ENCODE measurements around the gene SSC4D. TPM values are rescaled to one million over a fixed set of nuclear protein-coding genes. Genes with fewer than 3 reads are reported as not detected.

SSC4D gene
- total RNA-seq, 1 experiment from 2014 or later, result 18.1 TPM

GRCh38 chr7:76427635-76428034 is 18.1 kb upstream of the SSC4D start:
- ChIA-PET CTCF (interaction anchor here (1.4 kb wide), 1 partner anchor 17 kb away, joined by 5 read pairs; the partner anchor contains the start of gene SSC4D), POLR2A (no interaction called here)
- Mint-ChIP-seq H3K4me1 (peaks cover 32% of the 10 kb centered on the region), H3K27ac (no peak overlapping the region), H3K36me3 (no peaks in the 10 kb centered on the region), H3K9me3 (no peaks in the 10 kb centered on the region), H3K27me3 (ENCODE audit: low read depth) (no peaks in the 10 kb centered on the region; the same call in 1 of the 2 replicates), H3K4me3 (no peak overlapping the region)
- no peak for TF ChIP-seq ZNF263 (CRISPR knock-in tag; IDR thresholded peaks at IDR 0.05; ENCODE audit: low read depth)
- peak; percentile 87 for TF ChIP-seq ZNF121 (CRISPR knock-in tag; IDR thresholded peaks at IDR 0.05)
- no peak for DNase-seq (ENCODE audit: low spot score)
- ATAC-seq, result no peak

GRCh38 chr7:76426246-76426645 is 16.7 kb upstream of the SSC4D start:
- POLR2A ChIA-PET, result no interaction called here
- no peaks in the 10 kb centered on the region for H3K9me3 Mint-ChIP-seq
- peaks cover 32% of the 10 kb centered on the region for H3K4me1 Mint-ChIP-seq
- H3K4me3 Mint-ChIP-seq, result no peak overlapping the region
- CTCF ChIA-PET, result interaction anchor here (1.4 kb wide), 1 partner anchor 16 kb away, joined by 5 read pairs; the partner anchor contains the start of gene SSC4D
- ATAC-seq (no peak), DNase-seq (ENCODE audit: low spot score) (no peak)
- H3K27me3 Mint-ChIP-seq (ENCODE audit: low read depth), result no peaks in the 10 kb centered on the region; the same call in 1 of the 2 replicates
- no peak overlapping the region for H3K27ac Mint-ChIP-seq
- TF ChIP-seq NFE2L1 (CRISPR knock-in tag; IDR thresholded peaks at IDR 0.05), result no peak
- TF ChIP-seq CBFB (CRISPR knock-in tag; IDR thresholded peaks at IDR 0.05; ENCODE audit: low read depth), result no peak
- no peak for TF ChIP-seq E2F5 (CRISPR knock-in tag; IDR thresholded peaks at IDR 0.05)
- TF ChIP-seq ESRRA (CRISPR knock-in tag; IDR thresholded peaks at IDR 0.05; ENCODE audit: borderline replicate concordance), result no peak
- TF ChIP-seq, protein P1, sequence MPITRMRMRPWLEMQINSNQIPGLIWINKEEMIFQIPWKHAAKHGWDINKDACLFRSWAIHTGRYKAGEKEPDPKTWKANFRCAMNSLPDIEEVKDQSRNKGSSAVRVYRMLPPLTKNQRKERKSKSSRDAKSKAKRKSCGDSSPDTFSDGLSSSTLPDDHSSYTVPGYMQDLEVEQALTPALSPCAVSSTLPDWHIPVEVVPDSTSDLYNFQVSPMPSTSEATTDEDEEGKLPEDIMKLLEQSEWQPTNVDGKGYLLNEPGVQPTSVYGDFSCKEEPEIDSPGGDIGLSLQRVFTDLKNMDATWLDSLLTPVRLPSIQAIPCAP (CRISPR knock-in tag; IDR thresholded peaks at IDR 0.05), result no peak
- TF ChIP-seq ZNF425 (CRISPR knock-in tag; conservative IDR thresholded peaks at IDR 0.05), result no peak
- TF ChIP-seq CREM (CRISPR knock-in tag; IDR thresholded peaks at IDR 0.05), result no peak
- no peak for TF ChIP-seq HMGA2 (CRISPR knock-in tag; IDR thresholded peaks at IDR 0.05)
- no peak for TF ChIP-seq FOXP1 (CRISPR knock-in tag; IDR thresholded peaks at IDR 0.05; ENCODE audit: borderline replicate concordance)
- no peak for TF ChIP-seq ELF4 (CRISPR knock-in tag; IDR thresholded peaks at IDR 0.05; ENCODE audit: low read depth)
- TF ChIP-seq, protein P2, sequence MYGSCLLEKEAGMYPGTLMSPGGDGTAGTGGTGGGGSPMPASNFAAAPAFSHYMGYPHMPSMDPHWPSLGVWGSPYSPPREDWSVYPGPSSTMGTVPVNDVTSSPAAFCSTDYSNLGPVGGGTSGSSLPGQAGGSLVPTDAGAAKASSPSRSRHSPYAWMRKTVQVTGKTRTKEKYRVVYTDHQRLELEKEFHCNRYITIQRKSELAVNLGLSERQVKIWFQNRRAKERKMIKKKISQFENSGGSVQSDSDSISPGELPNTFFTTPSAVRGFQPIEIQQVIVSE (CRISPR knock-in tag; IDR thresholded peaks at IDR 0.05; ENCODE audit: borderline replicate concordance), result no peak
- TF ChIP-seq, protein P3, sequence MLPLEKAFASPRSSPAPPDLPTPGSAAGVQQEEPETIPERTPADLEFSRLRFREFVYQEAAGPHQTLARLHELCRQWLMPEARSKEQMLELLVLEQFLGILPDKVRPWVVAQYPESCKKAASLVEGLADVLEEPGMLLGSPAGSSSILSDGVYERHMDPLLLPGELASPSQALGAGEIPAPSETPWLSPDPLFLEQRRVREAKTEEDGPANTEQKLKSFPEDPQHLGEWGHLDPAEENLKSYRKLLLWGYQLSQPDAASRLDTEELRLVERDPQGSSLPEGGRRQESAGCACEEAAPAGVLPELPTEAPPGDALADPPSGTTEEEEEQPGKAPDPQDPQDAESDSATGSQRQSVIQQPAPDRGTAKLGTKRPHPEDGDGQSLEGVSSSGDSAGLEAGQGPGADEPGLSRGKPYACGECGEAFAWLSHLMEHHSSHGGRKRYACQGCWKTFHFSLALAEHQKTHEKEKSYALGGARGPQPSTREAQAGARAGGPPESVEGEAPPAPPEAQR (CRISPR knock-in tag; IDR thresholded peaks at IDR 0.05), result no peak
- TF ChIP-seq TEAD1 (CRISPR knock-in tag; IDR thresholded peaks at IDR 0.05), result no peak
- no peak for TF ChIP-seq FOXJ3 (CRISPR knock-in tag; IDR thresholded peaks at IDR 0.05; ENCODE audit: borderline replicate concordance)
- TF ChIP-seq, protein P4, sequence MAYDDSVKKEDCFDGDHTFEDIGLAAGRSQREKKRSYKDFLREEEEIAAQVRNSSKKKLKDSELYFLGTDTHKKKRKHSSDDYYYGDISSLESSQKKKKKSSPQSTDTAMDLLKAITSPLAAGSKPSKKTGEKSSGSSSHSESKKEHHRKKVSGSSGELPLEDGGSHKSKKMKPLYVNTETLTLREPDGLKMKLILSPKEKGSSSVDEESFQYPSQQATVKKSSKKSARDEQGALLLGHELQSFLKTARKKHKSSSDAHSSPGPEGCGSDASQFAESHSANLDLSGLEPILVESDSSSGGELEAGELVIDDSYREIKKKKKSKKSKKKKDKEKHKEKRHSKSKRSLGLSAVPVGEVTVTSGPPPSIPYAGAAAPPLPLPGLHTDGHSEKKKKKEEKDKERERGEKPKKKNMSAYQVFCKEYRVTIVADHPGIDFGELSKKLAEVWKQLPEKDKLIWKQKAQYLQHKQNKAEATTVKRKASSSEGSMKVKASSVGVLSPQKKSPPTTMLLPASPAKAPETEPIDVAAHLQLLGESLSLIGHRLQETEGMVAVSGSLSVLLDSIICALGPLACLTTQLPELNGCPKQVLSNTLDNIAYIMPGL (CRISPR knock-in tag; IDR thresholded peaks at IDR 0.05), result no peak
- no peak for TF ChIP-seq SMAD3 (CRISPR knock-in tag; IDR thresholded peaks at IDR 0.05; ENCODE audit: borderline replicate concordance)
- TF ChIP-seq SP1 (CRISPR knock-in tag; conservative IDR thresholded peaks at IDR 0.05), result no peak
- no peak for TF ChIP-seq ZNF121 (CRISPR knock-in tag; IDR thresholded peaks at IDR 0.05)
- TF ChIP-seq ATF3 (CRISPR knock-in tag; conservative IDR thresholded peaks at IDR 0.05), result no peak
- H3K36me3 Mint-ChIP-seq, result no peaks in the 10 kb centered on the region

All from WTC11 (cell line).